SH-SY5Y (cell line): ENCODE data around the gene XRCC6.

Experiments used
- GATA2 ChIP-seq: IDR thresholded peaks from 2 replicates; pipeline ENCODE4 v1.6.1; 2011; ENCODE audit warnings: mild to moderate bottlenecking, low read depth, low read length
- GATA3 ChIP-seq: IDR thresholded peaks from 2 replicates; pipeline ENCODE4 v1.6.1; 2011; ENCODE audit warnings: low read depth, mild to moderate bottlenecking, low read length, moderate library complexity

DNA sequence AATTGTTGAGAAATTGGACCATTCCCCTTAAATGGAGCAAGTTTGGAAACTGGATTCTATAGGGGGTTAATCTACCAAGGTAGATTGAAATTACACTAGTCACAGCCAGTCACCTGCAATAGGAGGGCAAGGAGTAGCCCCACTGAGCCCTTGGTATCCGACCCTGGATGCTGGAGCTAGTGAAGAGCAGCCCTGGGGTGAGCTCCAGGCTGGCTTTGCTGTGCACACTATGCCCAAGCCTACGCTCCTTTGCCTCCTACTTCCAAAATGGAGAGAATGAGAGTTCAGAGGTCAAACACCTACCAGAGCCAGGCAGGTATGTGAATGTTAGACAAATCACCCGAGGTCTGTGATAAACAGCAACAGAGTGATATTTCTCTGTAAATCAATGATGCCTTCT lies 43.9 kb downstream of the XRCC6 start:
- no peak for TF ChIP-seq GATA2
- no peak for TF ChIP-seq GATA3
